Hepatocyte (in vitro differentiated cells): Measurements from ENCODE around the gene DAND5.

Experiments
- EZH2 ChIP-seq: fragments of 200-600 bp; sonication (generic); IDR thresholded peaks from 2 replicates; pipeline ENCODE4 v1.6.1; 2016; ENCODE audit warnings: antibody characterized with exemption, mild to moderate bottlenecking, borderline replicate concordance
- EZH2phosphoT487 ChIP-seq: fragments of 200-600 bp; sonication (generic); IDR thresholded peaks from one replicate; pipeline ENCODE4 v1.6.1; 2018; ENCODE audit warnings: antibody characterized with exemption, mild to moderate bottlenecking, low read depth, moderate library complexity; ENCODE audit not compliant: unreplicated experiment, severe bottlenecking
- TF ChIP-seq, protein P1 (sequence below): fragments of 200-600 bp; sonication (generic); IDR thresholded peaks from 2 replicates; pipeline ENCODE4 v1.5.1; 2016; ENCODE audit warnings: antibody characterized with exemption, mild to moderate bottlenecking; ENCODE audit not compliant: poor library complexity

DNA sequence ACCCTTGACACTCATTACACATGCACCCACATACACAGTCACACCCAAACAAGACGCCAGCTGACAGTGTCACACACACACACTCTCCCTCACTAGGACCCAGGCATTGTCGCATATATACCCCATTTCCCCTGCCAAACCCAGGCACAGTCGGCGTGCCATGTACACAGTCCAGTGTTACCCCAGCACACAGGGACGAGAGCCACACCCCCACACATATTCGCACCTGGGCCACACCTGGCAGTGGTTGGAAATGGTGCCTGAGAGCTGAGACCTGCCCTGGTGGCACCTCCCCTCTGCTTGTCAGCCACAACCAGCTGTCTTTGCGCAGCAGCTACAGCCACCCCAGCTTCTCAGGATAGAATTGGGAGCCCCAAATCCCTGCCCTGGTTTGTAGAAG, 34.9 kb downstream of the DAND5 start:
- no peak for TF ChIP-seq EZH2
- TF ChIP-seq, protein P1, sequence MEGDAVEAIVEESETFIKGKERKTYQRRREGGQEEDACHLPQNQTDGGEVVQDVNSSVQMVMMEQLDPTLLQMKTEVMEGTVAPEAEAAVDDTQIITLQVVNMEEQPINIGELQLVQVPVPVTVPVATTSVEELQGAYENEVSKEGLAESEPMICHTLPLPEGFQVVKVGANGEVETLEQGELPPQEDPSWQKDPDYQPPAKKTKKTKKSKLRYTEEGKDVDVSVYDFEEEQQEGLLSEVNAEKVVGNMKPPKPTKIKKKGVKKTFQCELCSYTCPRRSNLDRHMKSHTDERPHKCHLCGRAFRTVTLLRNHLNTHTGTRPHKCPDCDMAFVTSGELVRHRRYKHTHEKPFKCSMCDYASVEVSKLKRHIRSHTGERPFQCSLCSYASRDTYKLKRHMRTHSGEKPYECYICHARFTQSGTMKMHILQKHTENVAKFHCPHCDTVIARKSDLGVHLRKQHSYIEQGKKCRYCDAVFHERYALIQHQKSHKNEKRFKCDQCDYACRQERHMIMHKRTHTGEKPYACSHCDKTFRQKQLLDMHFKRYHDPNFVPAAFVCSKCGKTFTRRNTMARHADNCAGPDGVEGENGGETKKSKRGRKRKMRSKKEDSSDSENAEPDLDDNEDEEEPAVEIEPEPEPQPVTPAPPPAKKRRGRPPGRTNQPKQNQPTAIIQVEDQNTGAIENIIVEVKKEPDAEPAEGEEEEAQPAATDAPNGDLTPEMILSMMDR, result no peak
- TF ChIP-seq EZH2phosphoT487, result no peak
